Vagina (tissue), 2 donors: ENCODE data around the gene RABGAP1L.

ENCODE experiments used
- CTCF ChIP-seq, 3 experiments: fragments of 450-650 bp in 2 of 3; fragments of 200-600 bp in 1 of 3; sonication (generic) in 1 of 3; IDR thresholded peaks; one replicate each; pipeline ENCODE4 v1.5.1; 2017 to 2019; ENCODE audit warnings: antibody characterized with exemption in 3 of 3, mild to moderate bottlenecking in 2 of 3, moderate library complexity in 2 of 3
- POLR2A ChIP-seq, 2 donors: fragments of 450-650 bp; IDR thresholded peaks; one replicate each; pipeline ENCODE4 v1.6.1; 2017; ENCODE audit warnings: antibody characterized with exemption in 2 of 2, mild to moderate bottlenecking in 2 of 2, moderate library complexity in 2 of 2
- POLR2AphosphoS5 ChIP-seq, 2 donors: sonication (generic); formaldehyde crosslinking; IDR thresholded peaks; one replicate each; pipeline ENCODE4 v1.9.0; 2017; ENCODE audit warnings: antibody characterized with exemption in 2 of 2, mild to moderate bottlenecking in 2 of 2, low read depth in 1 of 2; ENCODE audit not compliant: insufficient read depth in 1 of 2

GRCh38 chr1:174768516-174768915 lies 609.2 kb downstream of the RABGAP1L start:
- no peak for TF ChIP-seq POLR2A (IDR thresholded peaks at IDR 0.05)
- TF ChIP-seq CTCF (IDR thresholded peaks at IDR 0.05) = no peak
- no peak for TF ChIP-seq POLR2AphosphoS5 (IDR thresholded peaks at IDR 0.05; ENCODE audit: insufficient read depth in 1 of 2, low read depth in 1 of 2)
